OCI-LY7 (cell line): ENCODE measurements around the gene ZMIZ1.

Experiments used
- EZH2phosphoT487 ChIP-seq: fragments of 200-600 bp; sonication (generic); IDR thresholded peaks from 2 replicates; pipeline ENCODE4 v1.6.1; 2018; ENCODE audit warnings: low read depth, borderline replicate concordance, mild to moderate bottlenecking, mixed run types, antibody characterized with exemption, low read length, moderate library complexity, mixed read lengths
- TF ChIP-seq, protein P1 (sequence below): fragments of 200-600 bp; sonication (generic); conservative IDR thresholded peaks from 2 replicates; pipeline ENCODE4 v1.5.1; 2014; ENCODE audit warnings: mild to moderate bottlenecking, antibody characterized with exemption, low read length, moderate library complexity, mixed read lengths

- no peak for TF ChIP-seq EZH2phosphoT487
- TF ChIP-seq, protein P1, sequence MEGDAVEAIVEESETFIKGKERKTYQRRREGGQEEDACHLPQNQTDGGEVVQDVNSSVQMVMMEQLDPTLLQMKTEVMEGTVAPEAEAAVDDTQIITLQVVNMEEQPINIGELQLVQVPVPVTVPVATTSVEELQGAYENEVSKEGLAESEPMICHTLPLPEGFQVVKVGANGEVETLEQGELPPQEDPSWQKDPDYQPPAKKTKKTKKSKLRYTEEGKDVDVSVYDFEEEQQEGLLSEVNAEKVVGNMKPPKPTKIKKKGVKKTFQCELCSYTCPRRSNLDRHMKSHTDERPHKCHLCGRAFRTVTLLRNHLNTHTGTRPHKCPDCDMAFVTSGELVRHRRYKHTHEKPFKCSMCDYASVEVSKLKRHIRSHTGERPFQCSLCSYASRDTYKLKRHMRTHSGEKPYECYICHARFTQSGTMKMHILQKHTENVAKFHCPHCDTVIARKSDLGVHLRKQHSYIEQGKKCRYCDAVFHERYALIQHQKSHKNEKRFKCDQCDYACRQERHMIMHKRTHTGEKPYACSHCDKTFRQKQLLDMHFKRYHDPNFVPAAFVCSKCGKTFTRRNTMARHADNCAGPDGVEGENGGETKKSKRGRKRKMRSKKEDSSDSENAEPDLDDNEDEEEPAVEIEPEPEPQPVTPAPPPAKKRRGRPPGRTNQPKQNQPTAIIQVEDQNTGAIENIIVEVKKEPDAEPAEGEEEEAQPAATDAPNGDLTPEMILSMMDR = no peak
These were observed 23.6 kb downstream of the ZMIZ1 start for GRCh38 chr10:79092292-79092896.
